ENCODE data around the gene KRT35.
"Not testable (repeated sequence)": the region's sequence is repeated elsewhere in the genome, so short reads cannot be mapped to it uniquely, and the experiment has no call there.

The KRT35 gene

GRCh38 chr17:41444640-41445039, 36.3 kb downstream of the KRT35 start:
- TF ChIP-seq TAF1 (IDR thresholded peaks at IDR 0.05; ENCODE audit: borderline replicate concordance, low read depth, low read length): no peak
- no peak for TF ChIP-seq POLR2A (IDR thresholded peaks at IDR 0.05; ENCODE audit: low read depth, low read length)
- no peak for TF ChIP-seq POLR2AphosphoS5 (IDR thresholded peaks at IDR 0.05; ENCODE audit: low read depth, low read length)
- DNase-seq (ENCODE audit: insufficient read length) (no peak), FAIRE-seq (no peak)

- TF ChIP-seq TAF1 (IDR thresholded peaks at IDR 0.05; ENCODE audit: borderline replicate concordance, low read depth, low read length) (no peak), POLR2A (IDR thresholded peaks at IDR 0.05; ENCODE audit: low read depth, low read length) (no peak), POLR2AphosphoS5 (IDR thresholded peaks at IDR 0.05; ENCODE audit: low read depth, low read length) (no peak)
- DNase-seq (ENCODE audit: insufficient read length) (no peak), FAIRE-seq (no peak)
Observed at GRCh38 chr17:41444186-41444585, 36.8 kb downstream of the KRT35 start.

- no peak for DNase-seq (ENCODE audit: insufficient read length)
- TF ChIP-seq POLR2AphosphoS5 (IDR thresholded peaks at IDR 0.05; ENCODE audit: low read depth, low read length) (no peak), POLR2A (IDR thresholded peaks at IDR 0.05; ENCODE audit: low read depth, low read length) (no peak), TAF1 (IDR thresholded peaks at IDR 0.05; ENCODE audit: borderline replicate concordance, low read depth, low read length) (no peak)
- FAIRE-seq: no peak
Observed at GRCh38 chr17:41442739-41443138, 38.2 kb downstream of the KRT35 start.

GRCh38 chr17:41440531-41441033, 40.4 kb downstream of the KRT35 start, which contains the start of gene KRT38:
Gene KRT38 (minus strand): TSS chr17:41440983. CDS start chr17:41440921, 62 bp downstream.
- no peak for TF ChIP-seq POLR2AphosphoS5 (IDR thresholded peaks at IDR 0.05; ENCODE audit: low read depth, low read length)
- TF ChIP-seq TAF1 (IDR thresholded peaks at IDR 0.05; ENCODE audit: borderline replicate concordance, low read depth, low read length): no peak
- no peak for TF ChIP-seq POLR2A (IDR thresholded peaks at IDR 0.05; ENCODE audit: low read depth, low read length)
- FAIRE-seq (no peak), DNase-seq (ENCODE audit: insufficient read length) (no peak)

GRCh38 chr17:41439375-41439774, 41.6 kb downstream of the KRT35 start:
- FAIRE-seq (no peak), DNase-seq (ENCODE audit: insufficient read length) (no peak)
- TF ChIP-seq POLR2A (IDR thresholded peaks at IDR 0.05; ENCODE audit: low read depth, low read length) (no peak), POLR2AphosphoS5 (IDR thresholded peaks at IDR 0.05; ENCODE audit: low read depth, low read length) (no peak), TAF1 (IDR thresholded peaks at IDR 0.05; ENCODE audit: borderline replicate concordance, low read depth, low read length) (no peak)

DNA sequence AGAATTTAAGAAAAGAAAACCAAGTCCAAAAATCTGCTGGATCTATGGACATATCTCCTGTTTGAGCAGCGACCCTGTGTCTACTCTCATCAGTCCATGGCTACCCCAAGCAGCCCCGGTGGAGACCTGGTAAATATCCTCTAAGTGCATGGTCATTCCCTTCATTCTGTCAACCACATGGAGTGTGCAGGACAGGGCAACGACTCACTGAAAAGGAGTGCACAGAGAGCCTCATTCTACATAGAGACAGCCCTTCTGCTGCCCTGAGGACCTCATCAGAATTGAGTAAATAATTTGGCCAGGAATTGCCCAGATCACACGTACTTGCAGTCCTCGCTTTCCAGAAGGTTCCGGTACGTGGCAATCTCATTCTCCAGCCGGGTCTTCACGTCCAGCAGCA, 43.2 kb downstream of the KRT35 start:
- TF ChIP-seq POLR2AphosphoS5 (IDR thresholded peaks at IDR 0.05; ENCODE audit: low read depth, low read length) (no peak), TAF1 (IDR thresholded peaks at IDR 0.05; ENCODE audit: borderline replicate concordance, low read depth, low read length) (no peak), POLR2A (IDR thresholded peaks at IDR 0.05; ENCODE audit: low read depth, low read length) (no peak)
- no peak for DNase-seq (ENCODE audit: insufficient read length)
- FAIRE-seq: no peak

DNA sequence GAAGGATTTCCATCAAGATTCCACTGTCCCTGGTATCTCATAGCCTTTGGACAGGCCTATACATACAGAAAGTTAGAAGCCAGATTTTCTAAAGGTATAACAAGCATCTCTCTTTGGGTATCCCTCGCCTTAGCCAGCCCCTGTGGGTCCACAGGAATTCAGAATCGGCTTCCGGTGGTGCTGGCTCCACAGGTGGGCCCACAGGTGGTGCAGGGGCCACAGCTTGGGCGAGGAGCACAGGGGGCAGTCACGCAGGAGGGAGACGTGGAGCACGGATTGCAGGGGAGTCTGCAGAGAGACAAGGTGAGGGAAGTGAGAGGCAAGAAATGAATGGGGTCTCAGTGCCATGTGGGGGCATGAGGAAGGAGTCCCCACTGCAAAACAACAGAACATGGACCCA, 43.7 kb downstream of the KRT35 start:
- TF ChIP-seq POLR2AphosphoS5 (IDR thresholded peaks at IDR 0.05; ENCODE audit: low read depth, low read length) (no peak), TAF1 (IDR thresholded peaks at IDR 0.05; ENCODE audit: borderline replicate concordance, low read depth, low read length) (no peak), POLR2A (IDR thresholded peaks at IDR 0.05; ENCODE audit: low read depth, low read length) (no peak)
- FAIRE-seq (no peak), DNase-seq (ENCODE audit: insufficient read length) (no peak)

DNA sequence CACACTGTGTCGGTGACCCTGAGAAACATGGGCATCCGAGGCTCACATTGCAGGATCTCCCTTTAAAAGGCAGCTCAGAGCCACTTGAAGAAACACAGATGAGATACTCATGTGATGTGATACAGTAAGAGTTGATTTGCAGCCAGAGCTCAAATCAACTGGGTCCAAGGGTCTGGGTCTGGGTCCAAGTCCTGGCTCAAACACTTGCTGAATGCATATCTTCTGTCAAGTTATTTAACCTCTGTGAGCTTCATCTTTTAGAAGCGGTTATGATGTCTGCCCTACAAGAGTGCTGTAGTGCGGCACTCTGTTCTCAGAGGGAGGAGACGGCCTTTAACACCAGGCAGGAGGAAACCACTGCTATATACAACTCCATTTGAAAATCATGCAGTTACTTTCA, 46.5 kb downstream of the KRT35 start:
- TF ChIP-seq TAF1 (IDR thresholded peaks at IDR 0.05; ENCODE audit: borderline replicate concordance, low read depth, low read length) (no peak), POLR2AphosphoS5 (IDR thresholded peaks at IDR 0.05; ENCODE audit: low read depth, low read length) (no peak), POLR2A (IDR thresholded peaks at IDR 0.05; ENCODE audit: low read depth, low read length) (no peak)
- FAIRE-seq (no peak), DNase-seq (ENCODE audit: insufficient read length) (no peak)

DNA sequence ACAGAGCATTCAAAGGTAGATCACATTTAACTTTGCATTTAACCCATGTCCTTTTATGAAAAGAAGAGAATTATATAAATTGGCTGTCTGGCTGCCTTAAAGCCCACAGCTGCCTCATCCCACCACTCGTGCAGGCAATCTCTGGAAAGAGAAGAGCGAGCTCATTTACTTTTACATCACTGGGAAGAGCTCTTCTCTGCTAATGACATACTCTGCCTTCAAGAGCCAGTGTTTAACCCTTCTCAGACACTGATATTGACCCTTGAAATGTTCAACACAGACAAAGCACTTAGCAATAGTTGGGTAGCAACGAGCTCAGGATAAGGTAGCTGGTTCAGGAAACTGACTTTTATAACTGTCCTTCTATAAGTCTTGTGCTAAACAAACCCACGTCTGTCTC, 46.9 kb downstream of the KRT35 start:
- FAIRE-seq (no peak), DNase-seq (ENCODE audit: insufficient read length) (no peak)
- TF ChIP-seq TAF1 (IDR thresholded peaks at IDR 0.05; ENCODE audit: borderline replicate concordance, low read depth, low read length) (no peak), POLR2A (IDR thresholded peaks at IDR 0.05; ENCODE audit: low read depth, low read length) (no peak), POLR2AphosphoS5 (IDR thresholded peaks at IDR 0.05; ENCODE audit: low read depth, low read length) (no peak)

- no peak for DNase-seq (ENCODE audit: insufficient read length)
- TF ChIP-seq POLR2A (IDR thresholded peaks at IDR 0.05; ENCODE audit: low read depth, low read length): no peak
- no peak for TF ChIP-seq POLR2AphosphoS5 (IDR thresholded peaks at IDR 0.05; ENCODE audit: low read depth, low read length)
- TF ChIP-seq TAF1 (IDR thresholded peaks at IDR 0.05; ENCODE audit: borderline replicate concordance, low read depth, low read length): no peak
- FAIRE-seq: no peak
Observed at GRCh38 chr17:41433586-41433985, 47.4 kb downstream of the KRT35 start.

GRCh38 chr17:41430376-41430775, 50.6 kb downstream of the KRT35 start:
- DNase-seq (ENCODE audit: insufficient read length); FAIRE-seq: not testable (repeated sequence)

DNA sequence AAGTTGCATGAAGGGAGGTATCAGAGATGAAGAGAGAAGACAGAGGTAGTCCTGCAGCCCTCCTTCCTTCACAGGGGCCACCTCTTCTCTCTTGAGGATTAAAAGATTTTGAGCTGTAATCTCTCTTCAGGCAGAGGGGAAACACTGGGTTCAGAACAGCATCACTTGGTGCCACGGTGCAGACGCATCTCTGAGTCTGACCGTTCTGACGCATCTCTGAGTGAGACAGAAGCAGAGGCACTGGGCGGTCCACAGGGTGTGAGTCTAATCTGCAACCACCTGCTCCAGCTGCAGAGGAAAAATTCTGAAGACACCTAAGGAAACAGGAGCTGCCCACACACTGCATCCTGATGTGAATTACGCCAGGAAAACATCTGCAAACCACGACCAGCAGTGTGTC, 51.3 kb downstream of the KRT35 start:
- DNase-seq (ENCODE audit: insufficient read length) (no peak), FAIRE-seq (no peak)
- TF ChIP-seq POLR2AphosphoS5 (IDR thresholded peaks at IDR 0.05; ENCODE audit: low read depth, low read length): no peak
- TF ChIP-seq POLR2A (IDR thresholded peaks at IDR 0.05; ENCODE audit: low read depth, low read length): no peak
- no peak for TF ChIP-seq TAF1 (IDR thresholded peaks at IDR 0.05; ENCODE audit: borderline replicate concordance, low read depth, low read length)

Data from GM12892 (cell line).